GM21367 (cell line): Measurements from ENCODE around the gene MLLT3.

Experiments
- ATAC-seq: cut with Tn5 transposase; IDR thresholded peaks from one replicate; pipeline ENCODE4 v1.9.1; 2021; ENCODE audit not compliant: unreplicated experiment

The MLLT3 gene

DNA sequence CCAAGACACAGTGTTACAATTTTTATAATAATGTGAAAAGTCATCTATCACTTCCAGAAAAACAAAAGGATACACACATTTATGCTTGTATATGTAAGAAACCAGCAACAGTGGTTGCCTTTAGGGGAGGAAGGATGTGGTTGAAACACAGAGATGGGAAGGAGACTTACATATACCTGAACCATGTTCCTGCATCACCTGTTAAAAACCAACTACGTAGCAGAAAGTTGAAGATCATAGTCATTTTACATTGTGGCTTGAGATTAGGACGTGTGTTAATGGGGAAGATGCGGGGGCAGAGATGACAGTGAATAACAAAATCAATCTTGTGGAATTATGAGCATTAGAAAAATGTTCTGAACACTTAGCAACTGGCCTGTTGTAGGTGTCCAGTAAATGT is 307.3 kb downstream of the MLLT3 start:
- no peak for ATAC-seq

DNA sequence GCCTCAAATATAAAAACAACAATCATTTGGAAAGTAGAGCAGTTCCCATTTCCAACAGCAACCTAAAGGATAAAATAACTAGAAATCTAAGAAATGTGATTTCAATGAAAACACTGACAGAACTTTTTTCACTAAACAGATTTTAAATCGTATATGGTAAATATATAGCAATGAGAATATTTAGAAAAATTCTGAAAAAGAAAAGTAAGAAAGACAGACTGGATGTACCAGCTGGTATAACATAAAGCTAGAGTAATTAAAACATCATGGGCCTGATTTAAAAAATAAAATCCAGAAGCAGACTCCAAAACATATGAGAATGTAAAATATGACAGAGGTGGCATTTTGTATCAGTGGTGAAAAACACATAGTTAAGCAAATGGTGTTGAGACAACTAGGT is 308.9 kb downstream of the MLLT3 start:
- no peak for ATAC-seq

DNA sequence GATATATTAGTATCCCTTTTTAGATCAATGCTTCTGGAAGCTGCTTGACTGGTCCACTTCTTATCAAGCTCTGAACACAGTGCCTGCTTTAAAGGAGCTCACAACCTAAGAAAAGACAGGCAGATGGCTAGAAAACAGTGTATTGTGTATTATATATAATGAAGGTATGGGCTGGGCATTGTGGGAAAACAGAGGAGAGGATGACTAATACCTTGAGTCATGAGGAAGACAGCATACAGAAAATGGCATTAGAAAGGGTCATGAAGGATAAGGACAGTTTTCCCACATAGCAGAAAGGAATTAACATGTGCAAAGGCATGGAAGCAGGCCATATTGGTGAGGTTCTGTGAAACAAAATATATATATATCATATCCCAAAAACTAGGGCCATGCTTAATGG is 309.6 kb downstream of the MLLT3 start:
- no peak for ATAC-seq

DNA sequence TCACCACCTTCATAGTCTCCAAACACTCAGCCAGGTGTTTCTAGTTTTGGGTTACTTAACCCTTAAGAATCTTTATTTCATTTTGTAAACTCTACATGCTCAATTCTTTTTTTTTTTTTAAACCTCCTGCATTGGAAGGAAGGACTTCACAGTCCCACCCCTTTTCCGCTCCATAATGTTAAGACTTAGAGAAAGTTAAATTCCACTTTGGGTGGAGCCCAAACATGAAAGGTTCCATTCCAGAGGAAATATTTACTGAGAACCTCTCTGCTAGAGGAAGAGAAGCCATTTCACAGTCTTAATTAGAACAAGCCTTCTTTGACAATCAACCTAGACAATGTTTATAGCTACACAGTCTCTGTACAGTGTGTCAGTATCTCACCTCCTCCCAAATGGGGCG is 312.3 kb downstream of the MLLT3 start:
- no peak for ATAC-seq

DNA sequence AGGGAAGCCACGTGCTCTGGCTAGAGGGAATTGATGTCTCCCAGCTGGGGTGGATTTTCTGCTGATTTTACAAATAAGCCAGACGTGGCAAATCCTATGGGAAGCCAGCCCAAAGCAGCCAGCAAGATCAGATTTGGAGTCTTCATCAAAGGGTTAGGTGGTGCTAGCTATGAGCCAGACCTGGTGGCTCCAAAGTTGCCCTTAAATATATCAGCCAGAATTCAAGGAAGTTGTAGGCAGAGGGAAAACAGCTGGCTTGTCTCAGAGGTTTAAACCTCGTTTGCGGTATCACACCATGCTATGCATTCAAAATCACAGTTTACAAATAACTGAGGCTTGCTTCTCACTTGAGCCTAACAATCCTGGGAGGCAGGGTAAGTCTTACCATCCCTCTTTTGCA is 313.2 kb downstream of the MLLT3 start:
- no peak for ATAC-seq

DNA sequence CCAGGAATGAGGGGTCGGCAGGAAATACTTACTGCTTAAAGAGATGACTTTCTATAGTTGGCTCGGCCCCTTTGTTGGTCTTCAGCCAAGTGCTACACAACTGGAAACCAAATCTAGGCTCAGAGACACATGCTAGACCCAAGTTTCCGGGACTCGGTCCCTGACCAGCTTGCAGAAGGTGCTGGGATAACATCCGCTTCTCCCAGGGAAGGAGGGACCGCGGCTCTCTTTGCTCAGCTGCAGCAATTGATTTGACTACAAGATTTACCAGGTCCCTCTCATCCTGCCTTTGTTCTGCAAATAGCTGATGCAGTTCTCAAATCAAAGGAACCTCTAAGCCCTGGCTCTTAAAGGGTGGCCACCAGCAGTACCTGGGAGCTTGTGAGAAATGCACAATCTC is 314.7 kb downstream of the MLLT3 start:
- no peak for ATAC-seq

DNA sequence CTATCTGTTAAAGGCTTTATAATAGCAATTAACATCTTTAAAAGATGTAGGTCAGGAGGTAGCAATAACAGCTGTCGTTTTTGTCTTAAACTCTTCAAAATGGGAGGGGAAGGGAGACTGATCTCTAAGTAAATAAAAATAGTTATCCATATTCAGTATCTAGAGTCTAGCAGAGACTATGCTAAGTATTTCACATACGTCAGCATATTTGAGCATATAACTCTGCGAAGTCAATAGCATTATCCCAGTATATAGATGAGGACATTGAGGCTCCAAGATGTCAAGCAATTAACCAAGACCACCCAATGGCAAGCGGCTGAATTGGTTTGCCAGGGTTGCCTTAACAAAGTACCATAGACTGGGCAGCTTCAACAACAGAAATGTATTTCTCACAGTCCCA is 316.8 kb downstream of the MLLT3 start:
- ATAC-seq: no peak

DNA sequence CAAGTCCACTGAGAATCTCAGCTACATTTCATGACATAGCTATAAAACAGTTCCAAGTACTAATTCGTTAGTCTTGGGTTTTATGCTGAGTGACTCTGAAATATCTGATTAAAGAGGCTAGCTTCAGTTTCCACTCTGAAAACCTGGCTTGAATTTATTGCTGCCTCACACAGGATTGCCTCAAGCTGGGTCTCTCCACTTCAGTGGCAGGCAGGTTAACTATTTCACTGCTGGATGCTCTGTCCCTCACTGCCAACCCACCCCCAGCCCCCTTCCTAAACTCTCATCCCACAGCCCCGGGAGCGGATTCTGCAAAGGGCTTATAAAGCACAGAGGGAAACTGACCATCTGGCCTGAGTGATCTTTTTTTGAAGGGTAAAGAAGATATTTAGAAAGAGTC is 318.3 kb downstream of the MLLT3 start:
- ATAC-seq: no peak

DNA sequence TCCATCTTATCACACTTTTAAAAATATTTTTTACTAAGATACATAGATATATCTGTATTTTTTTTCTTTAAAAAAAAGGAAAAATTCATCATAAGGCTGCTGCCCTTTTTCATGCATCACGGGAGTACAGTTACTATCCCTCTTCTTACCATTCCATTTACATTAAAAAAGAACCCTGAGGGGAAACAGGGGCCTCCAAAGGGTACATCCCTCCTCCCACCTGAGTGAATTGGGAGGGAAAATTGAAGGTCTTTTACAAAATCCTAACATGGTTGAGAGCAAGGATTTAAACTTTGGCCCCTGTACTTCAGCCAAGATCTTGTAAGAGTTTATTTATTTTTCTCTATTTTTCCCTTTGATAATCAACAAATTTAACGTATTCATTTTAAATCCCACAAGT is 319.2 kb downstream of the MLLT3 start:
- ATAC-seq: no peak

DNA sequence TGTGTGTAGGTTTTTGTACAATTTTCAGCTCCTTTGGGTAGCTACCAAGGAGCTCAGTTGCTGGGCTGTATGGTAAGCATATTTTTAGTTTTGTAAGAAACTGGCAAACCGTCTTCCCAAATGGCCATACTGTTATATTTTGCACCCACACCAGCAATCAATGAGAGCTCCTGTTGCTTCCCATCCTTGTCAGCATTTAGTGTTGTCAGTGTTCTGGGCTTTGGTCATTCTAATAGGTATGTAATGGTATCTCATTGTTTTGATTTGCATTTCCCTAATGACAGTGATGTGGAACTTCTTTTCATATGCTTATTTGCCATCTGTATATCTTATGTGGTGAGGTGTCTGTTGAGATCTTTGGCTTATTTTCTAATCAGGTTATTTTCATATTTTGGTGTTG is 320.1 kb downstream of the MLLT3 start:
- no peak for ATAC-seq

DNA sequence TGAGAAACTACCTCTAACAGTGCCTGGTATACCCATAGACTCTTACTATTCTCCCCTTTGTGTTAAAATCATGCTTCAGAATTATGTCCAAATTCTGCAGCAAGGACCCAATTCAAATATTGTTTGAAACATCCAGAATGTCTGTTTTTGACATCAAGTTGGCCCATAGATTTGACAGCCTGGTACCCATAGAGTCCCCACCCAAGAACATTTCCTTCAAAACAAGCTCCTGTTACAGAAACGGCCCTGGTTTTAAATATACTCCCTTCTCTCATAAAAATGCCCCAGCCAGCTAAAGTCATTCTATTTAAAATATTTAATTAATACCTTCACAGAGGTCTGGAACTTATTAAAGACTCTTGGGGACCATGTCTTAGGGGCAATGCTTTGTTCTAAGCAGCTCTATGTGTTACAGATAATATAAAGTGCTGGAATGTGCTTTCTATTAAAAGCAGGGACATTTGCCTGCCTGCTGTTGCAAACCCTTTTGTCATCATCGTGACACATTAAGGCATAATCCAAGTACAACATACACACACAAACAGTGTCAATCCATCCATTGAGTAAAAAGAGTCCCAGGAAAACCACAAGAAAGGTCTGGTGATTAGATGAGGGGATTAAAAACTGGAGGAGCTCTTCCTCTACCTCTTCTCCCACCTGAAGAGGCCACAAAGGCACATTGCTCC is 321.7 kb downstream of the MLLT3 start:
- no peak for ATAC-seq

DNA sequence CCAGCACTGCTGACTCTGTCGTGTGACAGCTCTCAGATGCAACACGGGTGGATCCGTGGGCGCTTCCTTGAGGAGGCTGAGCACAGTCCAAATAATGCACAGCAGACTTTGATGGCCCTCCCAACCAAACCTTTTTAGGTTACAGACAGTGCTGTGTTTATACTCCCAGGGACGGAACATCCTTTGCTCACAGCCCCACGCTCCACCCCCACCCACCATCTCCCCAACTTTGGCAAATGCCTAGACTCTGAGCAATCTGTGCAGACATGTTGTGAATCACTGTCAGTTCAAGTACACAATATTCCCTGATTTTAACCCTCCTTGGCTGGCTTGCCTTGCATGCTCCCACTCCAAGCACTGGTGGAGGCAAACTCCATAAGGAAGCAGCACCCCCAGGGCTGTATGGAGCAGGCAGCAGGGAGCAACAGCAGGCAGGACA is 324.6 kb downstream of the MLLT3 start:
- no peak for ATAC-seq

DNA sequence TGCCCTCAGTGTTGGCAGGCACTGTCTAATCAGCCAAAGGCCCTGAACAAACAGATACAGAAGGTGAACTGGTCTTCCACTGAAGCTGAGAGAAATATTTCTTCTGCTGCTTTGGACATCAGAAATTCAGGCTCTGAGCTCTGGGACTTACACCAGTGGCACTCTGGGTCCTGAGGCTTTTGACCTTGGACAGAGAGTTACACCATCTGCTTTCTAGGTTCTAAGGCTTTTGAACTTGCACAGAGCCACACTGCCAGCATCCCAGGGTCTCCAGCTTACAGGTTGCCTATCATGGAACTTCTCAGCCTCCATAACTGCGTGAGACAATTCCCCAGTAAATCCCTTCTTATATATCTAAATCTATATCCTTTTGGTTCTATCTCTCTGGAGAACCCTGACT is 326.7 kb downstream of the MLLT3 start:
- no peak for ATAC-seq

DNA sequence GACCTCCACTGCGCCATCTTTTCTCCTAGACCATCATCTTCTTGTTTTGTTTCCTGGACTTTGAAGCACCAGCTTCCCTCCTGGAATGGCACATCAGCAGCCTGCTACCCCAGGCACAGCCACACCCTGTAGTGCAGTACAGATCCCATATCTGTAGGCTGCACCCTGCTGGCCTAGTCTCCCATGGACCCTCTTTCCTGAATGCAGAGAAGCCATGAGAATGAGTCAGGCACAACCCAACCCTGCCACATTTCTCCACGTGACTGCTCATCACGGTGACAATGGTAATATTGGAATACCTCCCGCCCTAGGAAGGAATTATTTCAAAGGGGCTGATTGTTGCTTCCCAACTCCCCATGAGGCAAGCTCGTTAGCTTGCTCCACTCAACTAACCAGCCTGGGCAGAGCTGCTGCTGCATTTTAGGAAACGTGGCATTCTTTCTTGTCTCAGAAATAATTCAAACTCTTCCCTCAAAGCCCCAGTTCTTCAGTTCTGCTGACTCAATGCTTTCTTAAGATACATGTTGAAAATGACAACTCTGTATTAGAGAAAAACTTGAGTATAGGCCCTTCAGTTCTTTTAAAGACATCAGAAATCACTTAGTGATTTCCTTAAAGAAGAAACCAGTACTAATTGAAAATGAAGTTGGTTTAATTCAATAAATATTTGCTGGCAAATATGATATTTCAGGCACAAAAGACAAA is 328.1 kb downstream of the MLLT3 start:
- ATAC-seq: no peak

DNA sequence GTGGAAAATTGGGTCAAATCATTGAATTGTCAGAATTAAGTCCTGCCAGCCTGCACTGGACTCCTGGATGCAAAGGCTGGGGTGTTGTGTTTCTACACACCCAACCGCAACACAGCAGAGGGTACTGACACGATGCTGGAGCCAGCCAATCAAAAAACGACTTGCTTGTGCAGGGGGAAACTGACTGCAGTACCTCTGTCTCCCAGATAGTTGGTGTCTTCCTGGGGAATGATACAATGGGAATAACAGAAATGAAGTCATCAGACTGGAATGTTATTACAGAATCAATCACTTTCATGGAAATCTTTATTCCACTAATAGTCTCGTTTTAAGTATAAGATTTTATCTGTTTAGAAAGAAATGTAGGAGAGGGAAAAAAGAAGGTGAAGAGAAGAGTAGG is 330.3 kb downstream of the MLLT3 start:
- ATAC-seq: no peak
